Activated naive CD4-positive, alpha-beta T cell treated with anti-CD3 and anti-CD28 coated beads, Interleukin-2, amount 50 U/mL, for 24 hours (primary cell): ENCODE results near the gene SLC18A3.

Source experiments
- H3K27ac Mint-ChIP-seq: one replicate; pipeline ENCODE4 v1.8.0; 2021; ENCODE audit warnings: mild to moderate bottlenecking, mixed read lengths
- H3K27me3 Mint-ChIP-seq: one replicate; pipeline ENCODE4 v1.8.0; 2021; ENCODE audit warnings: mixed read lengths
- H3K36me3 Mint-ChIP-seq: one replicate; pipeline ENCODE4 v1.8.0; 2021; ENCODE audit warnings: mixed read lengths
- H3K4me1 Mint-ChIP-seq: one replicate; pipeline ENCODE4 v1.8.0; 2021; ENCODE audit warnings: mixed read lengths
- H3K4me3 Mint-ChIP-seq: one replicate; pipeline ENCODE4 v1.8.0; 2021; ENCODE audit warnings: mild to moderate bottlenecking, mixed read lengths
- H3K9me3 Mint-ChIP-seq: one replicate; pipeline ENCODE4 v1.8.0; 2021; ENCODE audit warnings: mixed read lengths

SLC18A3 gene

GRCh38 chr10:49624629-49625028, 14.5 kb downstream of the SLC18A3 start:
- H3K4me3 Mint-ChIP-seq, result no peak overlapping the region
- H3K36me3 Mint-ChIP-seq, result no peaks in the 10 kb centered on the region
- no peaks in the 10 kb centered on the region for H3K4me1 Mint-ChIP-seq
- peaks cover 8% of the 10 kb centered on the region for H3K27me3 Mint-ChIP-seq
- H3K27ac Mint-ChIP-seq, result no peak overlapping the region
- no peaks in the 10 kb centered on the region for H3K9me3 Mint-ChIP-seq

- no peaks in the 10 kb centered on the region for H3K4me1 Mint-ChIP-seq
- H3K27ac Mint-ChIP-seq, result no peak overlapping the region
- peaks cover 5% of the 10 kb centered on the region for H3K27me3 Mint-ChIP-seq
- H3K4me3 Mint-ChIP-seq, result no peak overlapping the region
- H3K36me3 Mint-ChIP-seq, result no peaks in the 10 kb centered on the region
- H3K9me3 Mint-ChIP-seq, result no peaks in the 10 kb centered on the region
These were observed 15.3 kb downstream of the SLC18A3 start for GRCh38 chr10:49625411-49625810.

GRCh38 chr10:49627038-49627437, 16.9 kb downstream of the SLC18A3 start:
- Mint-ChIP-seq H3K4me3 (no peak overlapping the region), H3K9me3 (no peaks in the 10 kb centered on the region), H3K4me1 (no peaks in the 10 kb centered on the region), H3K27me3 (peaks cover 3% of the 10 kb centered on the region), H3K36me3 (no peaks in the 10 kb centered on the region), H3K27ac (no peak overlapping the region)

- no peak overlapping the region for H3K4me3 Mint-ChIP-seq
- no peak overlapping the region for H3K27ac Mint-ChIP-seq
- H3K4me1 Mint-ChIP-seq, result no peaks in the 10 kb centered on the region
These were observed 17.6 kb downstream of the SLC18A3 start for GRCh38 chr10:49627644-49628247.

GRCh38 chr10:49628599-49628998, 18.5 kb downstream of the SLC18A3 start:
- no peaks in the 10 kb centered on the region for H3K9me3 Mint-ChIP-seq
- no peaks in the 10 kb centered on the region for H3K36me3 Mint-ChIP-seq
- no peak overlapping the region for H3K4me3 Mint-ChIP-seq
- no peak overlapping the region for H3K27ac Mint-ChIP-seq
- H3K4me1 Mint-ChIP-seq, result no peaks in the 10 kb centered on the region
- no peaks in the 10 kb centered on the region for H3K27me3 Mint-ChIP-seq

More at GRCh38 chr10:49627644-49628247, 17.6 kb downstream of the SLC18A3 start:
- no peaks in the 10 kb centered on the region for H3K9me3 Mint-ChIP-seq
- H3K27me3 Mint-ChIP-seq, result no peaks in the 10 kb centered on the region
- no peaks in the 10 kb centered on the region for H3K36me3 Mint-ChIP-seq

- no peak overlapping the region for H3K27ac Mint-ChIP-seq
- no peak overlapping the region for H3K4me3 Mint-ChIP-seq
- no peaks in the 10 kb centered on the region for H3K4me1 Mint-ChIP-seq
- no peaks in the 10 kb centered on the region for H3K27me3 Mint-ChIP-seq
- no peaks in the 10 kb centered on the region for H3K36me3 Mint-ChIP-seq
- H3K9me3 Mint-ChIP-seq, result no peaks in the 10 kb centered on the region
These were observed 19.3 kb downstream of the SLC18A3 start for GRCh38 chr10:49629431-49629881.

- H3K9me3 Mint-ChIP-seq, result no peaks in the 10 kb centered on the region
- no peaks in the 10 kb centered on the region for H3K27me3 Mint-ChIP-seq
- H3K4me1 Mint-ChIP-seq, result no peaks in the 10 kb centered on the region
- H3K4me3 Mint-ChIP-seq, result no peak overlapping the region
- no peaks in the 10 kb centered on the region for H3K36me3 Mint-ChIP-seq
- no peak overlapping the region for H3K27ac Mint-ChIP-seq
These were observed 21.9 kb downstream of the SLC18A3 start for GRCh38 chr10:49631975-49632374.

- Mint-ChIP-seq H3K9me3 (no peaks in the 10 kb centered on the region), H3K4me3 (no peak overlapping the region), H3K36me3 (no peaks in the 10 kb centered on the region), H3K4me1 (no peaks in the 10 kb centered on the region), H3K27me3 (no peaks in the 10 kb centered on the region), H3K27ac (no peak overlapping the region)
These were observed 22.6 kb downstream of the SLC18A3 start for GRCh38 chr10:49632406-49633317.

GRCh38 chr10:49633327-49634068, 23.4 kb downstream of the SLC18A3 start:
- Mint-ChIP-seq H3K36me3 (no peaks in the 10 kb centered on the region), H3K27ac (no peak overlapping the region), H3K4me1 (no peaks in the 10 kb centered on the region), H3K9me3 (no peaks in the 10 kb centered on the region), H3K4me3 (no peak overlapping the region), H3K27me3 (no peaks in the 10 kb centered on the region)

- Mint-ChIP-seq H3K27ac (no peak overlapping the region), H3K4me1 (no peaks in the 10 kb centered on the region), H3K36me3 (no peaks in the 10 kb centered on the region), H3K9me3 (no peaks in the 10 kb centered on the region), H3K27me3 (no peaks in the 10 kb centered on the region), H3K4me3 (no peak overlapping the region)
These were observed 24.1 kb downstream of the SLC18A3 start for GRCh38 chr10:49634069-49634660.

- Mint-ChIP-seq H3K4me3 (no peak overlapping the region), H3K27me3 (peaks cover 17% of the 10 kb centered on the region), H3K36me3 (no peaks in the 10 kb centered on the region), H3K27ac (no peak overlapping the region), H3K9me3 (no peaks in the 10 kb centered on the region), H3K4me1 (no peaks in the 10 kb centered on the region)
These were observed 32.2 kb downstream of the SLC18A3 start for GRCh38 chr10:49642311-49642710.

GRCh38 chr10:49643241-49644034, 33.3 kb downstream of the SLC18A3 start:
- H3K36me3 Mint-ChIP-seq, result no peaks in the 10 kb centered on the region
- no peak overlapping the region for H3K27ac Mint-ChIP-seq
- H3K4me1 Mint-ChIP-seq, result no peaks in the 10 kb centered on the region
- H3K9me3 Mint-ChIP-seq, result no peaks in the 10 kb centered on the region
- H3K27me3 Mint-ChIP-seq, result peaks cover 17% of the 10 kb centered on the region
- H3K4me3 Mint-ChIP-seq, result no peak overlapping the region

GRCh38 chr10:49644035-49644646, 34.0 kb downstream of the SLC18A3 start:
- Mint-ChIP-seq H3K27me3 (peaks cover 17% of the 10 kb centered on the region), H3K27ac (no peak overlapping the region), H3K4me3 (no peak overlapping the region), H3K36me3 (no peaks in the 10 kb centered on the region), H3K9me3 (no peaks in the 10 kb centered on the region), H3K4me1 (no peaks in the 10 kb centered on the region)

- Mint-ChIP-seq H3K36me3 (no peaks in the 10 kb centered on the region), H3K9me3 (no peaks in the 10 kb centered on the region), H3K4me1 (no peaks in the 10 kb centered on the region), H3K27me3 (peaks cover 14% of the 10 kb centered on the region), H3K27ac (no peak overlapping the region), H3K4me3 (no peak overlapping the region)
These were observed 35.3 kb downstream of the SLC18A3 start for GRCh38 chr10:49645417-49645816.
